ENCODE results near the gene SAP30BP.

The SAP30BP gene

GRCh38 chr17:75757086-75757681 lies 90.0 kb downstream of the SAP30BP start:
- DNase-seq (ENCODE audit: low read depth, low spot score): no peak
